K562 (cell line): ENCODE measurements around the gene OR4D5.

Experiments
- BACH1 ChIP-seq: fragments of 200-800 bp; sonication (Bioruptor generic); IDR thresholded peaks from 2 replicates; pipeline ENCODE4 v1.6.1; 2016; ENCODE audit warnings: missing genetic modification characterization, missing compliant biosample characterization
- BRCA1 ChIP-seq, 2 experiments: fragments of 450-650 bp in 1 of 2; sonication (generic) in 1 of 2; formaldehyde crosslinking in 1 of 2; IDR thresholded peaks; 2 replicates each; pipeline versions ENCODE4 v1.5.0 to v1.6.1; 2017 to 2020; ENCODE audit warnings: mild to moderate bottlenecking in 1 of 2, missing genetic modification reagents in 1 of 2
- CTCF ChIP-seq, 3 experiments: IDR thresholded peaks in 2 of 3; conservative IDR thresholded peaks in 1 of 3; 2 replicates each; pipeline ENCODE4 v1.5.1; 2011 to 2012; ENCODE audit warnings: low read length in 3 of 3, mild to moderate bottlenecking in 3 of 3, control low read depth in 2 of 3, improper control_type of control experiment in 1 of 3, inconsistent platforms in 1 of 3, low read depth in 1 of 3, mixed read lengths in 1 of 3, moderate library complexity in 1 of 3; ENCODE audit not compliant: insufficient read depth in 2 of 3
- ELK1 ChIP-seq: sonication (generic); formaldehyde crosslinking; IDR thresholded peaks from 2 replicates; pipeline ENCODE4 v1.8.1; 2022; ENCODE audit warnings: missing genetic modification reagents
- HMG20B ChIP-seq: fragments of 250-450 bp; sonication (Bioruptor Pico); IDR thresholded peaks from 2 replicates; pipeline ENCODE4 v1.5.0; 2021; ENCODE audit warnings: mild to moderate bottlenecking
- HNRNPH1 ChIP-seq: fragments of 200-400 bp; formaldehyde crosslinking; optimal IDR thresholded peaks from 2 replicates; pipeline ENCODE3; 2017; ENCODE audit warnings: low read depth, mild to moderate bottlenecking, low read length, moderate library complexity
- MAFG ChIP-seq: fragments of 450-650 bp; conservative IDR thresholded peaks from 2 replicates; pipeline ENCODE4 v1.6.1; 2016; ENCODE audit warnings: missing genetic modification characterization, missing compliant biosample characterization
- MAX ChIP-seq: sonication (generic); formaldehyde crosslinking; IDR thresholded peaks from 2 replicates; pipeline ENCODE4 v1.9.0; 2022; ENCODE audit warnings: mild to moderate bottlenecking, missing genetic modification reagents
- POLR2A ChIP-seq: fragments of 450-650 bp; conservative IDR thresholded peaks from 2 replicates; pipeline ENCODE4 v1.6.1; 2016
- TAF9B ChIP-seq: fragments of 450-650 bp; IDR thresholded peaks from 2 replicates; pipeline ENCODE4 v1.6.1; 2018; ENCODE audit warnings: mild to moderate bottlenecking; ENCODE audit not compliant: partially characterized antibody
- TBP ChIP-seq: optimal IDR thresholded peaks from 2 replicates; pipeline ENCODE3; 2011; ENCODE audit warnings: low read depth, low read length, improper control_type of control experiment
- ZFP36 ChIP-seq: fragments of 150-350 bp; IDR thresholded peaks from 2 replicates; pipeline ENCODE4 v1.6.1; 2018; ENCODE audit warnings: low read length, low read depth; ENCODE audit not compliant: partially characterized antibody
- ZFX ChIP-seq: sonication (generic); formaldehyde crosslinking; IDR thresholded peaks from 2 replicates; pipeline ENCODE4 v1.8.0; 2022; ENCODE audit warnings: mild to moderate bottlenecking, missing genetic modification reagents, moderate library complexity
- ZNF318 ChIP-seq, 2 experiments: fragments of 450-650 bp; IDR thresholded peaks; 2 replicates each; pipeline ENCODE4 v1.6.1; 2016; ENCODE audit warnings: mild to moderate bottlenecking in 2 of 2, borderline replicate concordance in 1 of 2, low read depth in 1 of 2, moderate library complexity in 1 of 2

GRCh38 chr11:123976770-123977560, 37.5 kb downstream of the OR4D5 start:
- TF ChIP-seq MAFG (no peak), ZFX (CRISPR knock-in tag) (no peak), TAF9B (no peak), POLR2A (no peak), HMG20B (CRISPR knock-in tag) (no peak), MAX (CRISPR knock-in tag) (no peak), ZNF318 (IDR thresholded peaks at IDR 0.05; ENCODE audit: borderline replicate concordance in 1 of 2, low read depth in 1 of 2) (no peak), ELK1 (CRISPR knock-in tag) (no peak), BACH1 (tag) (no peak), HNRNPH1 (no peak), CTCF (IDR thresholded peaks at IDR 0.05 in 2 of 3, conservative IDR thresholded peaks at IDR 0.05 in 1 of 3; ENCODE audit: insufficient read depth in 2 of 3, low read depth in 1 of 3, low read length in 3 of 3) (no peak), BRCA1 (IDR thresholded peaks at IDR 0.05) (no peak), BRCA1 (CRISPR knock-in tag; IDR thresholded peaks at IDR 0.05) (no peak), TBP (no peak), ZFP36 (no peak)
